ENCODE results near the gene ST3GAL5. TPM values are rescaled to one million over a fixed set of nuclear protein-coding genes. Genes with fewer than 3 reads are reported as not detected.
"Not testable (repeated sequence)": the region's sequence is repeated elsewhere in the genome, so short reads cannot be mapped to it uniquely, and the experiment has no call there.

The ST3GAL5 gene
- total RNA-seq = 1 to 10 TPM; 6.2 to 7.3 TPM

DNA sequence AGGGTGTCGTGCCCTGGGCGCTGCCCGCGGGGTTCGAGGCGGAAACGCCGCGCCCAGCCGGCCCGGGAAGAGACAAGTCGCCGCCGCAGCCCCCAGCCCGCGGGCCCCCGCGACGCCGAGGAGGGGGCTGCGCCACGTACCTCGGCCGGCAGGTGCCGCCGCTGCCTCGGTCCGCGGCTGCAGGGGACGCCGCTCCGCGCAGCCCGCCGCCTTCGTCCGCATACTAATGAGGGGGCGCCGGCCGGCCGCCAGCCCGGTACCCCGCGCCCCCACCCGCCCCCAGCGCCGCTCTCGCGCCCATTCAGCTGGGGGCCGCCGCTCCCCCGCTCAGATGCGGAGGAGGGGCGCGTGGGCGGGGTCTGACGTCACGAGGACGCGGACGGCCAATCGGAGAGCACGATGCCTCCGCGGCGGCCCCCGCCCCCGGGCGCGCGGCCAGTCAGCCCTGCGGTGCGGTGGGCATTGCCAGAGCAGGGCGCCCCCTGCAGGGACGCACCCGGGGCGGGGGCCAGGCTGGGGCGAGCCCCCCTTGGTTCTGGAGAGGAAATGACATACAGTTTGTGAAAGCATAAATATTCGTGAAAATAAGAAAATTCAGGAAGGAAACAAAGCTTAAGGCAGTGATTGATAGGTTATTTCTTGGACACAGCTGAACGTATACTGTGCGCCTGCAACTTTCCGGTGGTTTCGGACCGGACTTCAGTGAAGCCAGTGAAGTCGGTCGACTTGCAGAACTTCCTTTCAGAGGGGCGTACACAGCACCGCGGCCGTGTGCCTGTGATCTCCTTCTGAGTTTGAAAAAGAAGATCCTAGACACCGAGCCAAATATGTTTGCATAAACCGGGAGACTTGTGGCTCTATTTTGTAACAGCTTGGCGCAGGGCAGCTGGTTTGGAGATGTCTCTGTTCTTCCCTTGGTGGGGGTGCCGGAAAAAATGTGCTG is at the start of gene ST3GAL5:
TSS of gene ST3GAL5 (minus strand) at position 307 of the 943 bp plus-strand sequence. CDS start at position 222, 85 bp downstream.
- Mint-ChIP-seq H3K27ac (peak within 1 kb of the TSS; percentile 75), H3K9me3 (ENCODE audit: low read depth) (no peaks in the 10 kb centered on the region), H3K4me1 (peaks cover 46% of the 10 kb centered on the region), H3K27me3 (no peaks in the 10 kb centered on the region), H3K4me3 (peak within 1 kb of the TSS; percentile 75), H3K36me3 (ENCODE audit: low read depth) (no peaks in the 10 kb centered on the region)
- ChIA-PET CTCF (interaction anchor here (0.6 to 6.3 kb wide), 22 partner anchors 10 to 538 kb away, joined by 3 to 71 read pairs (median 5); no protein-coding TSS in a partner anchor), POLR2A (interaction anchor here (2.2 kb wide), 1 partner anchor 148 kb away, joined by 8 read pairs; no protein-coding TSS in a partner anchor)
- DNase-seq = peak; percentile 92
- peak; percentile 78 for ATAC-seq
- intact Hi-C loops (cut with DNase I, micrococcal nuclease) = loop anchor here (1.0 to 10.0 kb wide), 14 partner anchors 24 to 674 kb away; partner anchors contain the start of genes IMMT (in 2 of the 2), CHMP3 (in 1 of the 2), KDM3A (in 1 of the 2) and MRPL35 (in 1 of the 2)

GRCh38 chr2:85938456-85938855 is 49.7 kb upstream of the ST3GAL5 start:
- ChIA-PET POLR2A (no interaction called here), CTCF (interaction anchor here (0.7 to 1.6 kb wide), 2 partner anchors 111 to 401 kb away, joined by 3 read pairs; no protein-coding TSS in a partner anchor)
- H3K4me3 Mint-ChIP-seq = no peak overlapping the region
- peaks cover 10% of the 10 kb centered on the region for H3K36me3 Mint-ChIP-seq (ENCODE audit: low read depth)
- peaks cover 23% of the 10 kb centered on the region for H3K9me3 Mint-ChIP-seq (ENCODE audit: low read depth)
- peaks cover 2% of the 10 kb centered on the region for H3K27me3 Mint-ChIP-seq
- peaks cover 9% of the 10 kb centered on the region for H3K4me1 Mint-ChIP-seq
- intact Hi-C loops (cut with DNase I, micrococcal nuclease) = no loop called here
- no peak overlapping the region for H3K27ac Mint-ChIP-seq
- ATAC-seq (no peak), DNase-seq (no peak)

DNA sequence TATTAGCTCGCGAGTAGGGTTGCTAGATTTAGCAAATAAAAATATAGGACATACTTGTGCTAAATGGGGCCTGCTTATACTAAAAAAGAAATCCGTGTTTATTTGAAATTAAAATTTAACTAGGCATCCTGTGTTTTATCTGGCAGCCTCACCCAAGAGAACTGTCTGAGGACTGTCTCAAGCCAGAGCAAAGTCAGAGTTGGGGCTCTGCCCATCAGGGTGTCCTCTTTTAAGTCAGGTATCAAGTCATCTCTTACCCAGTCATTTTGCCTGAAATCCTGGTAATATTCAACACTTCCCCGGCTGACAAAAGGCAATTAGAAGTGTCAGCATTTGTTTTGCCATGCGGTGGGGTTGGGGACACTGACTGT is 48.3 kb upstream of the ST3GAL5 start:
- Mint-ChIP-seq H3K27me3 (peaks cover 2% of the 10 kb centered on the region), H3K36me3 (ENCODE audit: low read depth) (peaks cover 4% of the 10 kb centered on the region), H3K4me3 (no peak overlapping the region), H3K9me3 (ENCODE audit: low read depth) (peaks cover 12% of the 10 kb centered on the region), H3K4me1 (peaks cover 17% of the 10 kb centered on the region), H3K27ac (no peak overlapping the region)
- intact Hi-C loops (cut with DNase I, micrococcal nuclease) = no loop called here
- CTCF ChIA-PET = no interaction called here
- no peak for ATAC-seq
- no peak for DNase-seq
- POLR2A ChIA-PET = no interaction called here

DNA sequence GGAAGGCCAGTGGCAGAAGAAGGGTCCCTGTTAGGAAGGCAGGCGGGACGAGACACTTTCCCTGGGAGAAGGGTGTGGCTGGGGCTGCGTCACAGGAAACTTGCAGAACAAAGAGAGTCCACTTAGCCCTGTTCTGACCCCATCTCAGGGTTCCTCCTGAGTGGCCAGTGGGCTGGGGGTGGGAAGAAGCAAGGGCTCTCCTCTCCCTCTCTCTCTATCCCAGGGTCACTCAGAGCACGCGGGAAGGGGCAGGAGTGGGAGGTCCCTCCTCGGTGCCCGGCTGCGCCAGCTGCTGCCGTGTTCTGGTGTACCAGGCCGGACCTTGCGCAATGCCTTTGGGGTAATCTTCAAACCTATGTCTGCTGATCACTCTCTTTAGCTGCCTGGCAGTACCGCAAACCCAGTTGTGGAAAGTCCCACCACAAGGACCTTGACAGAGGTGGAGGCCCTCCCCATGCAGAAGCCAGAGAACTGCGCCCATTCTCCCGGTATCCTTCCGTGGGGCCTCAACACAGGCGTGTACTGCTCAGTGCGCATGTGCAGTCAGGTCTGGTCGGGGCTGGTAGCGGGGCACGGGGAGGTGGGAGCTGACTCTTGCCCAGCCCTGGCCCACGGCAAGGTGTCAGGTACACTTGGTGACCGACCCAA is 47.8 kb upstream of the ST3GAL5 start:
- H3K9me3 Mint-ChIP-seq (ENCODE audit: low read depth) = peaks cover 8% of the 10 kb centered on the region
- ChIA-PET CTCF (interaction anchor here (0.7 kb wide), 1 partner anchor 15 kb away, joined by 4 read pairs; no protein-coding TSS in a partner anchor), POLR2A (no interaction called here)
- intact Hi-C loops (cut with DNase I, micrococcal nuclease) = no loop called here
- H3K27me3 Mint-ChIP-seq = peaks cover 2% of the 10 kb centered on the region
- peaks cover 2% of the 10 kb centered on the region for H3K36me3 Mint-ChIP-seq (ENCODE audit: low read depth)
- ATAC-seq = no peak
- H3K4me1 Mint-ChIP-seq = peaks cover 19% of the 10 kb centered on the region
- no peak for DNase-seq
- no peak overlapping the region for H3K27ac Mint-ChIP-seq
- H3K4me3 Mint-ChIP-seq = no peak overlapping the region

DNA sequence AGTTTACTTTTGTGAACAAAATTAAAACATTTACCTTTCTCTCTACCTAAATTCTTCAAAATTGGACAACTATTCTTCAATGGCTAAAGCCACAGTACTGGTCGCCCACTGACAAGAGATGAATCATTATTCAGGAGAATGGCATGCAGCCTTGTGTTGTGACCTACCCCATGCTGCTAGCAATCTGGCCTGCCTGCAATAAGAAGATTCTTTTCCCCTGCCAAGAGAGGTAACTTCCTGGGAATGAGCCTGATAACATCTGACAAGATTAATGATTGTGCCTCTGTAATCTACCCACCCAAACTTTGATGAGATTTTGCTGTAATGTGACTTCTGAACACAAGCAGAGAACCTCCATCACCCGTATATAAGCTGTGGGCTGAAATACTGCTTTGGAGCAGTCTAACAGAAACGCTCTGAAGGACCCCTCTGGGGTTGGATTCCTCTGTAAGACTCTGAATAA is 47.0 kb upstream of the ST3GAL5 start:
- no peak for ATAC-seq
- POLR2A ChIA-PET = no interaction called here

DNA sequence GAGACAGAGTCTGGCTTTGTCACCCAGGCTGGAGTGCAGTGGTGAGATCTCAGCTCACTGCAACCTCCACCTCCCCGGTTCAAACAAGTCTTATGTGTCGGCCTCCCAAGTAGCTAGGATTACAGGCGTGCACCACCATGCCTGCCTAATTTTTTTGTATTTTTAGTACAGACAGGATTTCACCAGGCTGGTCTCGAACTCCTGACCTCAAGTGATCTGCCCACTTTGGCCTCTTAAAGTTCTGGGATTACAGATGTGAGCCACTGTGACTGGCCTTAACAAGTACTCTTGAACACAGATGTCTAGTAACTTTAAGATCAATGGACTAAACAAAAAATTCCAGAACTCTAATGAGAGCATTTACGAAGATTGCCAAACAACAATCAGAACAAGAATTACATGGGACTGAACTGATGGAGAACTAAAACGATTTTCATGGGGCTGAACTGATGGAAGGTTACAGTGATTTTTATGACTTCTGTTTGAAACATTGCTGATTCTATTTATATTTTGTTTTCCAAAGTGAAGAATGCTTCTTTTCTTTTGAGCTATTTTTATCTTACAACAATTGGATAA is 46.5 kb upstream of the ST3GAL5 start:
- no peak overlapping the region for H3K27ac Mint-ChIP-seq
- ChIA-PET CTCF (interaction anchor here (0.6 to 0.7 kb wide), 2 partner anchors 106 to 133 kb away, joined by 3 read pairs; no protein-coding TSS in a partner anchor), POLR2A (no interaction called here)
- H3K27me3 Mint-ChIP-seq = peaks cover 2% of the 10 kb centered on the region
- ATAC-seq (no peak), DNase-seq (no peak)
- H3K9me3 Mint-ChIP-seq (ENCODE audit: low read depth) = no peaks in the 10 kb centered on the region
- H3K4me1 Mint-ChIP-seq = peaks cover 19% of the 10 kb centered on the region
- no peaks in the 10 kb centered on the region for H3K36me3 Mint-ChIP-seq (ENCODE audit: low read depth)
- no peak overlapping the region for H3K4me3 Mint-ChIP-seq
- intact Hi-C loops (cut with DNase I, micrococcal nuclease) = no loop called here

More for the DNA sequence above, 47.0 kb upstream of the ST3GAL5 start:
- peaks cover 19% of the 10 kb centered on the region for H3K4me1 Mint-ChIP-seq
- CTCF ChIA-PET = interaction anchor here (0.6 to 0.7 kb wide), 3 partner anchors 14 to 134 kb away, joined by 3 to 4 read pairs (median 3); no protein-coding TSS in a partner anchor
- H3K9me3 Mint-ChIP-seq (ENCODE audit: low read depth) = peaks cover 1% of the 10 kb centered on the region
- no peak overlapping the region for H3K4me3 Mint-ChIP-seq
- H3K27ac Mint-ChIP-seq = no peak overlapping the region
- intact Hi-C loops (cut with DNase I, micrococcal nuclease) = no loop called here
- no peaks in the 10 kb centered on the region for H3K36me3 Mint-ChIP-seq (ENCODE audit: low read depth)
- no peak for DNase-seq
- H3K27me3 Mint-ChIP-seq = peaks cover 2% of the 10 kb centered on the region

DNA sequence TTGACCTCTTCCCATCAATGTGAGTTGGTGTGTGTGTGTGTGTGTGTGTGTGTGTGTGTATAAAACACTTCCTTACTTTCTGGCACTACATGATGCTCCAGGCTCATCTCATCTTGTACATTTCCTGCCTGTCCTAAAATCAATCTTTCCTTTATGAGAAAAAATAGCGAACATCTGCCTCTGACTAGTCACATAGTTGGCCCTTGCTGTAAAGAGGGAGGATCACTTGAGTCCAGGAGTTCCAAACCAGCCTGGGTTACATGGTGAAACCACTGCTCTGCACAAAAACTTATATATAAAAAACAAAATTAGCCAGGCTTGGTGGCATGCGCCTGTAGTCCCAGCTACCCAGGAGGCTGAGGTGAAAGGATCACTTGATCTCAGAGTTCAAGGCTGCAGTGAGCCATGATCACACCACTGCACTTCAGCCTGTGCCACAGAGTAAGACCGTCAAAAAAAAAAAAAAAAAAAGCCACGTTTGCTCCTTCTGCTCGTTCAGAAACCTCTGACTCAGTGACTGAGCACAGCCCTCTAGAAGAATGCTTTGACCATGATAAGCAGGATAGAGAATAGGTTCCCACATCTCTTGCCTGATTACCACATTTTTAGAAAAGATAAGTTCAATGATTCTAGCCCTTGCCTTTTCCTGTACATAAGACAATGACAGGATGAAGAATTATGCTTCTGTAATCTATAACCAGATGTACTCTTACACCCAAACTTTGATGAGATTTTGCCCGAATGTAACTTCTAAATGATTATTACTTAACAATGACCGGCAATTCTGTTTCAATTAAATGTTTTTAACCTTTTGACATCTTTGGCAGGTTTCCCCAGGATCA is 45.2 kb upstream of the ST3GAL5 start:
- Mint-ChIP-seq H3K4me3 (no peak overlapping the region), H3K36me3 (ENCODE audit: low read depth) (no peaks in the 10 kb centered on the region), H3K4me1 (peaks cover 19% of the 10 kb centered on the region), H3K27me3 (peaks cover under 1% of the 10 kb centered on the region), H3K27ac (no peak overlapping the region), H3K9me3 (ENCODE audit: low read depth) (no peaks in the 10 kb centered on the region)
- POLR2A ChIA-PET = no interaction called here
- ATAC-seq (peak; percentile 93), DNase-seq (peak; percentile 31)
- CTCF ChIA-PET = no interaction called here
- intact Hi-C loops (cut with DNase I, micrococcal nuclease) = no loop called here

DNA sequence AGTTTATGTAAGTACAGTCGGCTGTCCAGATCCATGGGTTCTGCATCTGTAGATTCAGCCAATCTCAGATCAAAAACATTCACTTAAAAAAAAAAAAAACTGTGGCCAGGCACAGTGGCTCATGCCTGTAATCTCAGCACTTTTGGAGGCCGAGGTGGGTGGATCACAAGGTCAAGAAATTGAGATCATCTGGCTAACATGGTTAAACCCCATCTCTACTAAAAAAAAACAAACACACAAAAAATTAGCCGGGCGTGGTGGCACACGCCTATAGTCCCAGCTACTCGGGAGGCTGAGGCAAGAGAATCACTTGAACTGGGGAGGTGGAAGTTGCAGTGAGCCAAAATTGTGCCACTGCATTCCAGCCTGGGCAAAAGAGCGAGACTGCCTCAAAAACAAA is 42.4 kb upstream of the ST3GAL5 start:
- CTCF ChIA-PET = interaction anchor here (1.0 kb wide), 1 partner anchor 107 kb away, joined by 3 read pairs; no protein-coding TSS in a partner anchor
- intact Hi-C loops (cut with DNase I, micrococcal nuclease); ATAC-seq; POLR2A ChIA-PET; H3K27me3 Mint-ChIP-seq; DNase-seq; H3K36me3 Mint-ChIP-seq (ENCODE audit: low read depth); H3K27ac Mint-ChIP-seq; H3K9me3 Mint-ChIP-seq (ENCODE audit: low read depth); H3K4me3 Mint-ChIP-seq: not testable (repeated sequence)
- peaks cover 24% of the 10 kb centered on the region for H3K4me1 Mint-ChIP-seq

DNA sequence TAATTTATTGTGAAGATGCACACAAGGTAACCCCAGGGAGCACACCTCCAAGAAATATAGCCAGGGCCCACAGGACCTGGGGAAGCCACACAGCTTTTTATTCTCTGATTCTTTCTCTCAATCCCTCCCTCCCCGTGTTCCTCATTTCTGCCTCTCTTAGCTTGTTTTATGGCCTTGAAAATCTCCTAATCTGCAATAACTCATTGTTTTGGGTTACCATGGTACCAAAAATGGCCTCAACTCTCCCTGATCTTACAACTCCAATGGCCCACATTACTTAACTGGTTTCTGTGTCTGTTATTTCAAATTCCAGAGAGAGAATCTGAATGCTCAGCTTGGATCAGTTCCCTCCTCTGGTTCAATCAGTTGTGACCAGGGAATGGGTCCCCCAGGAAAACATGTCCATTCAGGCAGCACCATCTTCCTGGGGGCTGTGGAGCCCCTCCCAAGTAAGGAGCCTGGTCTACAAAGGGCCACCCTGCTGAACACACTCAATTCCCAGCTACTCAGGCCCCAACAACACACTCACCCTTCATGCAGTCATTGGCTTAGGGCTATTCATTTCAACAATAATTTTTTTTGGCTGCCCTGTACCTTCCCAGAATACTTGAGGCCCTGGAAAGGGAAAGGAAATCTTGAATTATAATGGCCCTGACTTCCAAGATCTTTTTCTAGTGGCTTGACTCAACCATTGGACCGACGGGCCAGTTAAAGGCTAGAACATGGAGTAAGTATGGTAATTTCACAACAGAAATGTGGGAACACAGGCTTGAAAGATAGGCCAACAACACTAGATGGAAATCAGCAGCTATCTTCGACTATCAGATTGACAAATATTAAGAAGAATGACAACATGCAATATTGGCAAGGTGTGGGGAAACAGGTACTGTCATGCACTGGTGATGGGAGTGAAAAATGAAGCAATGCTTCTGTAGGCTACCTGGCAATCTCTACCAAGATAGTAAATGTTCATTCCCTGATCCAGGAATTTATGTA is 41.6 kb upstream of the ST3GAL5 start:
- POLR2A ChIA-PET = interaction anchor here (0.7 kb wide), 1 partner anchor 479 kb away, joined by 4 read pairs; no protein-coding TSS in a partner anchor
- intact Hi-C loops (cut with DNase I, micrococcal nuclease) = no loop called here

More for the DNA sequence above, 41.6 kb upstream of the ST3GAL5 start:
- no peaks in the 10 kb centered on the region for H3K36me3 Mint-ChIP-seq (ENCODE audit: low read depth)
- no peaks in the 10 kb centered on the region for H3K27me3 Mint-ChIP-seq
- no peak overlapping the region for H3K4me3 Mint-ChIP-seq
- ATAC-seq (no peak), DNase-seq (no peak)
- no peak overlapping the region for H3K27ac Mint-ChIP-seq
- CTCF ChIA-PET = interaction anchor here (0.8 to 1.5 kb wide), 3 partner anchors 16 to 115 kb away, joined by 3 read pairs; no protein-coding TSS in a partner anchor
- no peaks in the 10 kb centered on the region for H3K9me3 Mint-ChIP-seq (ENCODE audit: low read depth)
- H3K4me1 Mint-ChIP-seq = peaks cover 24% of the 10 kb centered on the region
